Hematopoietic multipotent progenitor cell treated with erythropoietin and hydrocortisone succinate and interleukin-3 and kit ligand, for 8 days (in vitro differentiated cells): ENCODE results near the gene KRT35.
"Not testable (repeated sequence)": the region's sequence is repeated elsewhere in the genome, so short reads cannot be mapped to it uniquely, and the experiment has no call there.

Source experiments
- DNase-seq: peaks from one replicate; pipeline ENCODE4 v3.0.0-alpha.2; 2015

Gene KRT35

GRCh38 chr17:41452281-41452680 is 28.7 kb downstream of the KRT35 start:
- DNase-seq = peak; percentile 10

GRCh38 chr17:41451154-41451728 is 29.7 kb downstream of the KRT35 start:
- DNase-seq = no peak

GRCh38 chr17:41449008-41449407 is 31.9 kb downstream of the KRT35 start:
- no peak for DNase-seq

DNA sequence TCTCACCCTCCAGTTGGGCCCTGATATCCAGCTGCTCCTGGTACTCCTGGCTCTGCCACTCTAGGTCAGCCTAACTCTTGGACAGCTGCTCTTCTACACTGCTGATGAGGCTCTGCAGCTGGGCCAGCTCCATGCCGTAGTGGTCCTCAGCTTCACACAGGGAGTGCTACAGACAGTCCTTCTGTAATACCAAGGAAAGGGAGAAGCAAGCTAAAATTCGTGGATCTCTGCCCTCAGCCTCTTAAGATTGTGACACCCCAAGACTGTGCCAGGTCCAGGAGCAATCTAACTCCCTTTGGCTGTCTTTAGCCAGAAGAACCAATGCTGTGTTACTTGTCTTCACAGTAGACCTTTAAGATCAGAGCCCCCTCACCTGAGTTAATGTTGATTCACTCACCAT is 32.4 kb downstream of the KRT35 start:
- no peak for DNase-seq

DNA sequence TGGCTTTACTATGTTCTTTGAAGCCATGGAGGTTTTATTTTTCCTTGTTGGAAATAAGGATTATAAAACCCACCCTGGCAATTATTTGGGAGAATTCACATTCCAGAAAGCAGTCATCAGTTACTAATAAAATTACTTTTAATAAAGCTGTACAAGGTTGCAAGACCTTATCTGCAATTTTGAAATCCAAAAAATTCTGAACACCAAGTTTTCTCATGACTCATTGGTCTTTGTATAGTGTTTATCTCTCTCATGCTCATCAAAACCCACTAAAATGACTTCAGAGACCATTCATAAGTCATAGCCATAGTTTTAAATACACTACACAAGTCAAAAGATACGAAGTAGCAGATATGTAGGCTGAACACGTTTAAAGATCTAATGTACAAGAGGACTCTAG is 34.1 kb downstream of the KRT35 start:
- no peak for DNase-seq

- DNase-seq = no peak
These were observed 36.3 kb downstream of the KRT35 start for GRCh38 chr17:41444640-41445039.

- DNase-seq = no peak
These were observed 36.8 kb downstream of the KRT35 start for GRCh38 chr17:41444186-41444585.

- no peak for DNase-seq
These were observed 38.2 kb downstream of the KRT35 start for GRCh38 chr17:41442739-41443138.

GRCh38 chr17:41440531-41441033 is 40.4 kb downstream of the KRT35 start, which contains the start of gene KRT38:
Gene KRT38, minus strand, starts transcription at chr17:41440983. Its CDS starts 62 bp downstream, at chr17:41440921.
- no peak for DNase-seq

DNA sequence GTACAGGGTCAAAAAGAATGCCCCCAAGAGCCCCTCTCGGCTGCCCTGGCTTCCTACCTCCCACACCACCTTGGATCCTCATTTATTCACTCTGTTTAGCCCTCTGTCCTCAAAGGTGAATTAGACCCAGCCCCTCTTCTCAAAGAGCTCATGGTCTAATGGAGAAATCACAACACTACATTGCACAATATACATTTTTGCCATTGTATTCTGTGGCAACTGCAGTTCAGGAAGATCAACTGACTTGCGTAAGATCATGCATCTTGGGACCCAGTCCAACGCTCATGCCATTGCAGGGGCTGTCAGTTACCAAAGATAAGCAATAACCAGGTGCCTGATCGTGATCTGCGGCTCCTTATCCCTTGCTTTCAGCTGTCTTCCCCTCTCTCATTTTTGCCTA is 41.6 kb downstream of the KRT35 start:
- DNase-seq = no peak

DNA sequence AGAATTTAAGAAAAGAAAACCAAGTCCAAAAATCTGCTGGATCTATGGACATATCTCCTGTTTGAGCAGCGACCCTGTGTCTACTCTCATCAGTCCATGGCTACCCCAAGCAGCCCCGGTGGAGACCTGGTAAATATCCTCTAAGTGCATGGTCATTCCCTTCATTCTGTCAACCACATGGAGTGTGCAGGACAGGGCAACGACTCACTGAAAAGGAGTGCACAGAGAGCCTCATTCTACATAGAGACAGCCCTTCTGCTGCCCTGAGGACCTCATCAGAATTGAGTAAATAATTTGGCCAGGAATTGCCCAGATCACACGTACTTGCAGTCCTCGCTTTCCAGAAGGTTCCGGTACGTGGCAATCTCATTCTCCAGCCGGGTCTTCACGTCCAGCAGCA is 43.2 kb downstream of the KRT35 start:
- DNase-seq = no peak

GRCh38 chr17:41437254-41437653 is 43.7 kb downstream of the KRT35 start:
- no peak for DNase-seq

DNA sequence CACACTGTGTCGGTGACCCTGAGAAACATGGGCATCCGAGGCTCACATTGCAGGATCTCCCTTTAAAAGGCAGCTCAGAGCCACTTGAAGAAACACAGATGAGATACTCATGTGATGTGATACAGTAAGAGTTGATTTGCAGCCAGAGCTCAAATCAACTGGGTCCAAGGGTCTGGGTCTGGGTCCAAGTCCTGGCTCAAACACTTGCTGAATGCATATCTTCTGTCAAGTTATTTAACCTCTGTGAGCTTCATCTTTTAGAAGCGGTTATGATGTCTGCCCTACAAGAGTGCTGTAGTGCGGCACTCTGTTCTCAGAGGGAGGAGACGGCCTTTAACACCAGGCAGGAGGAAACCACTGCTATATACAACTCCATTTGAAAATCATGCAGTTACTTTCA is 46.5 kb downstream of the KRT35 start:
- DNase-seq = no peak

GRCh38 chr17:41434005-41434404 is 46.9 kb downstream of the KRT35 start:
- no peak for DNase-seq

DNA sequence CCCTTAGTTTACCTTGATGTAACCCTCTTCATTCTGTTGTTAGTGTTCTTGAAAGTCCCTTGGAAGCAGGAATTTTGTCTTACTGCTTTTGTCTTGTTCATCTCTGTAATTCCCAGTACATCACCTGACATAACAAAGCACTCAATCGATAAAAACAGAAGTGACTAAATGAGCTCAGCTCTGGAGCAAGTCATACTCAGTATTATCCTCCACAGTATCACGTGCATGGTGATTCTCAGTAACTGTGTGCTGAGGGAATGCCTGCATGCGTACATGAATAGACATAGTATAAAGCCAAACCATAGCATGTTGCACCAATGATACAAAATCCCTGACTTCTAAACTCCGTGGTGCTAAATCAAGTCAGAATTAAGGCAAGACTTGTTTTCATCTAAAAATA is 47.4 kb downstream of the KRT35 start:
- DNase-seq = no peak

DNA sequence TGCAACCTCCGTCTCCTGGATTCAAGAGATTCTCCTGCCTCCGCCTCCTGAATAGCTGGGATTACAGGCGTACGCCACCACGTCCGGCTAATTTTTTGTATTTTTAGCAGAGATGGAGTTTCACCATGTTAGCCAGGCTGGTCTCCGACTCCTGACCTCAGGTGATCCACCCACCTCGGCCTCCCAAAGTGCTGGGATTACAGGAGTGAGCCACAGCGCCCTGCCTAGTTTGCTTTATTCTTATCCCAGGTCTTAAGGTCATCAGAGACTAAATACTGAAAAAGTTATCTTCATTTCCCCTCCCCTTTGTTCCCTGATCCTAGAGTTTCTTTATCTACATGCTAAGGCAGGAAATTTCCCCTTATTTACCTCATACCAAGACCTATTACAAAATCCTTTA is 50.6 kb downstream of the KRT35 start:
- DNase-seq = not testable (repeated sequence)

DNA sequence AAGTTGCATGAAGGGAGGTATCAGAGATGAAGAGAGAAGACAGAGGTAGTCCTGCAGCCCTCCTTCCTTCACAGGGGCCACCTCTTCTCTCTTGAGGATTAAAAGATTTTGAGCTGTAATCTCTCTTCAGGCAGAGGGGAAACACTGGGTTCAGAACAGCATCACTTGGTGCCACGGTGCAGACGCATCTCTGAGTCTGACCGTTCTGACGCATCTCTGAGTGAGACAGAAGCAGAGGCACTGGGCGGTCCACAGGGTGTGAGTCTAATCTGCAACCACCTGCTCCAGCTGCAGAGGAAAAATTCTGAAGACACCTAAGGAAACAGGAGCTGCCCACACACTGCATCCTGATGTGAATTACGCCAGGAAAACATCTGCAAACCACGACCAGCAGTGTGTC is 51.3 kb downstream of the KRT35 start:
- DNase-seq = no peak

- DNase-seq = no peak
These were observed 52.2 kb downstream of the KRT35 start for GRCh38 chr17:41428591-41429291.
